SJSA1 (cell line): ENCODE data around the gene ROPN1. TPM values are rescaled to one million over a fixed set of nuclear protein-coding genes. Genes with fewer than 3 reads are reported as not detected.
"Not testable (repeated sequence)": the region's sequence is repeated elsewhere in the genome, so short reads cannot be mapped to it uniquely, and the experiment has no call there.

Experiments used
- DNase-seq, 2 experiments: peaks; one replicate each; pipeline ENCODE4 v3.0.0-alpha.2; 2015 to 2020; ENCODE audit warnings: low spot score in 2 of 2, low read depth in 1 of 2
- H3K27ac ChIP-seq: fragments of 250-450 bp; sonication (Bioruptor Pico); 2 replicates; pipeline ENCODE4 v1.5.1; 2020; ENCODE audit warnings: mild to moderate bottlenecking, moderate library complexity
- H3K27me3 ChIP-seq: fragments of 250-450 bp; sonication (Bioruptor Pico); replicated peaks from 2 replicates; pipeline ENCODE4 v1.5.1; 2020; ENCODE audit warnings: mild to moderate bottlenecking, moderate library complexity
- H3K36me3 ChIP-seq: fragments of 250-450 bp; sonication (Bioruptor Pico); 2 replicates; pipeline ENCODE4 v1.5.1; 2020; ENCODE audit warnings: mild to moderate bottlenecking
- H3K4me1 ChIP-seq: fragments of 250-450 bp; sonication (Bioruptor Pico); replicated peaks from 2 replicates; pipeline ENCODE4 v1.6.1; 2021; ENCODE audit warnings: mild to moderate bottlenecking
- H3K4me3 ChIP-seq: fragments of 250-450 bp; sonication (Bioruptor Pico); 2 replicates; pipeline ENCODE4 v1.5.1; 2020; ENCODE audit warnings: mild to moderate bottlenecking
- H3K9me3 ChIP-seq: fragments of 250-450 bp; sonication (Bioruptor Pico); replicated peaks from 2 replicates; pipeline ENCODE4 v1.5.1; 2020; ENCODE audit warnings: mild to moderate bottlenecking
- total RNA-seq: library from RNA; depleted of rRNA; stranded (reverse); fragments of >200 nt; shearing (Covaris generic); gene quantifications from 2 replicates; pipeline ENCODE4 v1.2.3, GENCODE V29; 2014

Gene ROPN1
- total RNA-seq, 1 experiment from 2014 or later: not detected

- H3K4me1 ChIP-seq, H3K4me3 ChIP-seq, H3K36me3 ChIP-seq, H3K27ac ChIP-seq, H3K9me3 ChIP-seq: not testable (repeated sequence)
- peaks cover 15% of the 10 kb centered on the region for H3K27me3 ChIP-seq
- DNase-seq: peak; percentile 45 to 50
Observed at GRCh38 chr3:123979525-123980501, 12.1 kb downstream of the ROPN1 start.

- H3K27me3 ChIP-seq, H3K27ac ChIP-seq, DNase-seq, H3K4me3 ChIP-seq, H3K9me3 ChIP-seq, H3K36me3 ChIP-seq, H3K4me1 ChIP-seq: not testable (repeated sequence)
Observed at GRCh38 chr3:123976904-123977303, 15.0 kb downstream of the ROPN1 start.

GRCh38 chr3:123976181-123976898 lies 15.6 kb downstream of the ROPN1 start:
- not testable (repeated sequence) for H3K27ac ChIP-seq, H3K27me3 ChIP-seq, DNase-seq

GRCh38 chr3:123975030-123975429 lies 16.9 kb downstream of the ROPN1 start:
- not testable (repeated sequence) for H3K36me3 ChIP-seq, H3K27ac ChIP-seq, H3K4me1 ChIP-seq, H3K9me3 ChIP-seq, H3K4me3 ChIP-seq, DNase-seq, H3K27me3 ChIP-seq

More at GRCh38 chr3:123976181-123976898, 15.6 kb downstream of the ROPN1 start:
- H3K9me3 ChIP-seq, H3K36me3 ChIP-seq, H3K4me1 ChIP-seq, H3K4me3 ChIP-seq: not testable (repeated sequence)

- Histone ChIP-seq H3K4me3 (no peak overlapping the region), H3K27ac (no peak overlapping the region), H3K9me3 (no peaks in the 10 kb centered on the region), H3K27me3 (no peaks in the 10 kb centered on the region; the same call in 1 of the 2 replicates), H3K4me1 (no peaks in the 10 kb centered on the region), H3K36me3 (no peaks in the 10 kb centered on the region)
- DNase-seq: no peak
Observed at GRCh38 chr3:123971406-123971805, 20.5 kb downstream of the ROPN1 start.

- not testable (repeated sequence) for DNase-seq, H3K9me3 ChIP-seq, H3K27me3 ChIP-seq
Observed at GRCh38 chr3:123967260-123967659, 24.7 kb downstream of the ROPN1 start.

GRCh38 chr3:123966799-123967198 lies 25.1 kb downstream of the ROPN1 start:
- not testable (repeated sequence) for DNase-seq, H3K9me3 ChIP-seq, H3K27me3 ChIP-seq, H3K36me3 ChIP-seq, H3K4me3 ChIP-seq, H3K4me1 ChIP-seq, H3K27ac ChIP-seq

More at GRCh38 chr3:123967260-123967659, 24.7 kb downstream of the ROPN1 start:
- not testable (repeated sequence) for H3K36me3 ChIP-seq, H3K4me3 ChIP-seq, H3K4me1 ChIP-seq, H3K27ac ChIP-seq

GRCh38 chr3:123964793-123965192 lies 27.1 kb downstream of the ROPN1 start:
- not testable (repeated sequence) for H3K4me1 ChIP-seq, H3K4me3 ChIP-seq, H3K9me3 ChIP-seq, H3K27ac ChIP-seq, H3K27me3 ChIP-seq, H3K36me3 ChIP-seq, DNase-seq

- peak overlapping the region; percentile 59 for H3K4me3 ChIP-seq
- H3K36me3 ChIP-seq: peaks cover 7% of the 10 kb centered on the region; the same call in 1 of the 2 replicates
- peaks cover 3% of the 10 kb centered on the region; the same call in 1 of the 2 replicates for H3K4me1 ChIP-seq
- no peak overlapping the region for H3K27ac ChIP-seq
- no peaks in the 10 kb centered on the region for H3K27me3 ChIP-seq
- H3K9me3 ChIP-seq: no peaks in the 10 kb centered on the region
- DNase-seq: no peak
Observed at GRCh38 chr3:123961508-123961856, 30.4 kb downstream of the ROPN1 start.

GRCh38 chr3:123960781-123961507 lies 31.0 kb downstream of the ROPN1 start, which contains the start of gene CCDC14:
TSS of gene CCDC14 (minus strand) at chr3:123961229. CDS start at chr3:123961173, 56 bp downstream.
- H3K4me1 ChIP-seq: peaks cover 3% of the 10 kb centered on the region; the same call in 1 of the 2 replicates
- DNase-seq: peak; percentile 88 to 98

GRCh38 chr3:123953735-123954134 lies 38.2 kb downstream of the ROPN1 start:
- no peaks in the 10 kb centered on the region for H3K9me3 ChIP-seq
- no peak overlapping the region for H3K4me3 ChIP-seq
- peaks cover 59% of the 10 kb centered on the region for H3K36me3 ChIP-seq
- DNase-seq: no peak
- peaks cover 4% of the 10 kb centered on the region for H3K4me1 ChIP-seq
- no peak overlapping the region for H3K27ac ChIP-seq
- H3K27me3 ChIP-seq: no peaks in the 10 kb centered on the region

More at GRCh38 chr3:123960781-123961507, 31.0 kb downstream of the ROPN1 start, which contains the start of gene CCDC14:
- peak within 1 kb of the TSS; percentile 87 for H3K27ac ChIP-seq
- no peaks in the 10 kb centered on the region for H3K9me3 ChIP-seq
- H3K27me3 ChIP-seq: no peaks in the 10 kb centered on the region
- H3K4me3 ChIP-seq: peak within 1 kb of the TSS; percentile 59
- peaks cover 11% of the 10 kb centered on the region for H3K36me3 ChIP-seq

GRCh38 chr3:123952844-123953520 lies 38.9 kb downstream of the ROPN1 start:
- no peak overlapping the region for H3K4me3 ChIP-seq
- no peak overlapping the region for H3K27ac ChIP-seq
- H3K4me1 ChIP-seq: peaks cover 4% of the 10 kb centered on the region
- H3K27me3 ChIP-seq: no peaks in the 10 kb centered on the region
- H3K9me3 ChIP-seq: no peaks in the 10 kb centered on the region
- H3K36me3 ChIP-seq: peaks cover 63% of the 10 kb centered on the region
- DNase-seq: no peak
